Glutamatergic neuron (in vitro differentiated cells): ENCODE measurements around the gene CFAP97D2. TPM values are rescaled to one million over a fixed set of nuclear protein-coding genes. Genes with fewer than 3 reads are reported as not detected.
"Not testable (repeated sequence)": the region's sequence is repeated elsewhere in the genome, so short reads cannot be mapped to it uniquely, and the experiment has no call there.

Experiments used
- DNase-seq: peaks from one replicate; pipeline ENCODE4 v3.0.0; 2022
- H3K27ac Mint-ChIP-seq: one replicate; pipeline ENCODE4 v1.8.0; 2020; ENCODE audit warnings: mild to moderate bottlenecking, mixed read lengths, inconsistent platforms; ENCODE audit not compliant: unreplicated experiment
- H3K27me3 Mint-ChIP-seq: one replicate; pipeline ENCODE4 v1.8.0; 2020; ENCODE audit warnings: mild to moderate bottlenecking, moderate library complexity, mixed read lengths, inconsistent platforms; ENCODE audit not compliant: unreplicated experiment
- H3K36me3 Mint-ChIP-seq: one replicate; pipeline ENCODE4 v1.8.0; 2020; ENCODE audit warnings: mild to moderate bottlenecking, mixed read lengths, inconsistent platforms; ENCODE audit not compliant: unreplicated experiment
- H3K4me1 Mint-ChIP-seq: one replicate; pipeline ENCODE4 v1.8.0; 2020; ENCODE audit warnings: mild to moderate bottlenecking, low read depth, mixed read lengths, inconsistent platforms; ENCODE audit not compliant: unreplicated experiment
- H3K4me3 Mint-ChIP-seq: one replicate; pipeline ENCODE4 v1.8.0; 2020; ENCODE audit warnings: mild to moderate bottlenecking, mixed read lengths, inconsistent platforms; ENCODE audit not compliant: unreplicated experiment
- H3K9me3 Mint-ChIP-seq: one replicate; pipeline ENCODE4 v1.8.0; 2020; ENCODE audit warnings: mild to moderate bottlenecking, moderate library complexity, mixed read lengths, inconsistent platforms; ENCODE audit not compliant: unreplicated experiment
- total RNA-seq: library from RNA; stranded (reverse); fragmentation: NEBNext Ultra II Directional; extraction: Animal tissue kit (Norgen Biotek cat#: 25700); gene quantifications from one replicate; pipeline ENCODE4 v1.2.1, GENCODE V29; 2021; ENCODE audit not compliant: unreplicated experiment
- TF ChIP-seq, protein P1 (sequence below): fragments of 200-600 bp; sonication (generic); IDR thresholded peaks from one replicate; pipeline ENCODE4 v1.5.0; 2021; ENCODE audit not compliant: partially characterized antibody, unreplicated experiment

CFAP97D2 gene
- total RNA-seq, 1 donor from 2014 or later, result not detected

- TF ChIP-seq, protein P1, sequence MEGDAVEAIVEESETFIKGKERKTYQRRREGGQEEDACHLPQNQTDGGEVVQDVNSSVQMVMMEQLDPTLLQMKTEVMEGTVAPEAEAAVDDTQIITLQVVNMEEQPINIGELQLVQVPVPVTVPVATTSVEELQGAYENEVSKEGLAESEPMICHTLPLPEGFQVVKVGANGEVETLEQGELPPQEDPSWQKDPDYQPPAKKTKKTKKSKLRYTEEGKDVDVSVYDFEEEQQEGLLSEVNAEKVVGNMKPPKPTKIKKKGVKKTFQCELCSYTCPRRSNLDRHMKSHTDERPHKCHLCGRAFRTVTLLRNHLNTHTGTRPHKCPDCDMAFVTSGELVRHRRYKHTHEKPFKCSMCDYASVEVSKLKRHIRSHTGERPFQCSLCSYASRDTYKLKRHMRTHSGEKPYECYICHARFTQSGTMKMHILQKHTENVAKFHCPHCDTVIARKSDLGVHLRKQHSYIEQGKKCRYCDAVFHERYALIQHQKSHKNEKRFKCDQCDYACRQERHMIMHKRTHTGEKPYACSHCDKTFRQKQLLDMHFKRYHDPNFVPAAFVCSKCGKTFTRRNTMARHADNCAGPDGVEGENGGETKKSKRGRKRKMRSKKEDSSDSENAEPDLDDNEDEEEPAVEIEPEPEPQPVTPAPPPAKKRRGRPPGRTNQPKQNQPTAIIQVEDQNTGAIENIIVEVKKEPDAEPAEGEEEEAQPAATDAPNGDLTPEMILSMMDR, result no peak
- Mint-ChIP-seq H3K9me3 (peaks cover 20% of the 10 kb centered on the region), H3K4me3 (no peak overlapping the region), H3K27ac (no peak overlapping the region), H3K27me3 (peaks cover 14% of the 10 kb centered on the region), H3K36me3 (peaks cover 16% of the 10 kb centered on the region), H3K4me1 (peaks cover 6% of the 10 kb centered on the region)
- no peak for DNase-seq
These were observed 4.5 kb upstream of the CFAP97D2 start for GRCh38 chr13:114174529-114174961.

DNA sequence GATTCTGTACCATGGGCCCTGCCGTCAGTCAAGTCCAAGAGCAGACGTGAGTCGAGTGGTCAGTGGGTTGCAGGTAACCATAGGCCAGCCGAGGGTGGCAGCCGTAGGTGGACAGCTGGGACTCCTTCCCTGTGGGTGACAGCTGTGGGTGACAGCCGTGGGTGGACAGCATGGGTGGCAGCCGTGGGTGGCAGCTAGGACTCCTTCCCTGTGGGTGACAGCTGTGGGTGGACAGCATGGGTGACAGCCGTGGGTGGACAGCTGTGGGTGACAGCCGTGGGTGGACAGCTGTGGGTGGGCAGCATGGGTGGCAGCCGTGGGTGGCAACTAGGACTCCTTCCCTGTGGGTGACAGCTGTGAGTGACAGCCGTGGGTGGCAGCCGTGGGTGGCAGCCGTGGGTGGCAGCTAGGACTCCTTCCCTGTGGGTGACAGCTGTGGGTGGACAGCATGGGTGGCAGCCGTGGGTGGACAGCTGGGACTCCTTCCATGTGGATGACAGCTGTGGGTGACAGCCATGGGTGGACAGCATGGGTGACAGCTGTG is 2.6 kb upstream of the CFAP97D2 start:
- Mint-ChIP-seq H3K27me3 (peaks cover 16% of the 10 kb centered on the region), H3K9me3 (peaks cover 20% of the 10 kb centered on the region), H3K36me3 (peaks cover 16% of the 10 kb centered on the region), H3K4me1 (peaks cover 10% of the 10 kb centered on the region), H3K27ac (peak overlapping the region; percentile 22)
- not testable (repeated sequence) for DNase-seq, H3K4me3 Mint-ChIP-seq

DNA sequence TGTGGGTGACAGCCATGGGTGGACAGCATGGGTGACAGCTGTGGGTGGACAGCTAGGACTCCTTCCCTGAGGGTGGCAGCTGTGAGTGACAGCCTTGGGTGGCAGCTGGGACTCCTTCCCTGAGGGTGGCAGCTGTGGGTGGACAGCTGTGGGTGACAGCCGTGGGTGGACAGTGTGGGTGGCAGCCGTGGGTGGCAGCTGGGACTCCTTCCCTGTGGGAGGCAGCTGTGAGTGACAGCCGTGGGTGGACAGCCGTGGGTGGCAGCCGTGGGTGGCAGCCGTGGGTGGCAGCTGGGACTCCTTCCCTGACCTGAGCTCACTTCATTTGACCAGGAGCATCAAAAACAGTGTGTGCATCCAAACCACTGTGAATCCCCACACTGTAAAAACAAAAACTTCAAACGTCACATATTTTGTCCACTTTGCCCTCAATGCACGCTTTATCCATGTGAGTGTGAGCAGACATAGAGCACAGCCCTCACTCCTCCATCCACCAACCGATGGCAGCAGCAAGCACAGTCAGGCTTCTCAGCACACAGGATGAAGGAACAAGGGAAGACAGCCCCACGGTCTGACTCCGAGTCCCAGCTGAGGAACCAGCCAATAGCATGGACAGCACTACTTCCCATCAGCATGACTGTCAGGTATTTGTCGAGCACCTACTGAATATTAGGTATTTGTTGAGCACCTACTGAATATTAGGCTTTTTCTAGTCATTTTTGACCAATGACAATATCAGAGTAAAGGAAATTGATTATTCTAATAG is 1.6 kb upstream of the CFAP97D2 start:
- Mint-ChIP-seq H3K9me3 (peaks cover 20% of the 10 kb centered on the region), H3K4me1 (peaks cover 10% of the 10 kb centered on the region), H3K36me3 (peaks cover 16% of the 10 kb centered on the region), H3K27ac (peak overlapping the region; percentile 64), H3K4me3 (no peak overlapping the region), H3K27me3 (peaks cover 16% of the 10 kb centered on the region)
- TF ChIP-seq, protein P1, result no peak
- DNase-seq, result no peak

DNA sequence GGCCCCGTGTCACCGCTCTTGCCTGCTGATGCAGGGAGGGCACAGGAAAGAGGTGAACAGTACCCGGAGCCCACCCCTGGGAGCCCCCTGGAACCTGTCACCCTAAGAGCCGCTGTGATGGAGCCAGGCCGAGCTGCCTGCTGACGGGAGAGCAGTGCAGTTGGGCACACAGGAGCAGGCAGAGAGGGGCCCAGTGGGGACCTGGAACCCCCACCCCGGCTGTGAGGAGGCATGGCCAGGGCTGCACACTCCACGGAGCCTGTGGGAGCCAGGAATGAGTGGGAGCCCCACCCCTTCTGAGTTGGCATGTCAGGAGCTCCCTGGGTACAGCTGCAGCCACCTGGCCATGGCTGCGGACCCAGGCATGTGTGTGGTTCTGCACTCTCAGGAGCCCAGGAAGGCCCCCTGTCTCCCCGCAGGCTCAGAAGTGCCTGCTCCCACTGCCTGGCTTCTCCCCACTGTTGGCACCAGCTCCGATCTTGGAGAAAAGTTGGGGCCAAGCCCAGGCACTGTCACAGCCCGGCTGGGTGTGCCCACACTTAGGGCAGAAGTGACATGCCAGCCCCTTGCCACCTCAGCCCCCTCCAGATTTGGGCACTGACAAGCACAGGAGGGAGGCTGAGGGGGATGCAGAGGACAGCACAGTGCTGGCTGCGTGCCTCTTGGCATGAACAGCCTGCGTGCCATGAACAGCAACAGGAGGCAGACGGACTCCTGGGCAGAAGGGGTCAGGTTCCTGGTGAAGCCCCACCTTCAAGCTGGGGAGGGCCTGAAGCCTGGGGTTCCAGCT is 6.3 kb downstream of the CFAP97D2 start:
- no peak overlapping the region for H3K4me3 Mint-ChIP-seq
- no peak for DNase-seq
- H3K27me3 Mint-ChIP-seq, result peaks cover 5% of the 10 kb centered on the region
- H3K4me1 Mint-ChIP-seq, result peaks cover 4% of the 10 kb centered on the region
- H3K9me3 Mint-ChIP-seq, result peaks cover 2% of the 10 kb centered on the region
- H3K36me3 Mint-ChIP-seq, result peaks cover 5% of the 10 kb centered on the region
- TF ChIP-seq, protein P1, result no peak
- H3K27ac Mint-ChIP-seq, result no peak overlapping the region

DNA sequence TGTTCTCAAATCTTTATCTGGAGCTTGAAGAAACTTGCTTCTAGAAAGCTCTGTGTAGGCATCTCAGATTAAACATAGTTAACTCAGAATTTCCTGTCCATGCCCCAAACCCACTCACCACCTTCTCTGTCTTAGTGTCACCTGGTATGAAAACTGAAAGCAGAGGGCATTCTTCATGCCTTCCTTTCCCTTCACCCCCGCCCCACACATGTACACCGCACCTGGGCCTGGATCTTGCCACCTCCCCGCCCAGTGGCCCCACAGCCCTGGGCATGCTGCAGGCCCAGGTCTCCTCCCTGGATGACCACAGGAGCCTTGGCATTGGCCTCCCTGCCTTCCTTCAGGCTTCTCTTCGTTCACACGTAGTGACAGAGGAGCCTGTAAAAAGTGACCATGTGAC is 15.8 kb downstream of the CFAP97D2 start:
- TF ChIP-seq, protein P1, result no peak
- H3K4me1 Mint-ChIP-seq, result peaks cover 3% of the 10 kb centered on the region
- peaks cover 5% of the 10 kb centered on the region for H3K9me3 Mint-ChIP-seq
- DNase-seq, result no peak
- H3K36me3 Mint-ChIP-seq, result peaks cover 5% of the 10 kb centered on the region
- no peak overlapping the region for H3K27ac Mint-ChIP-seq
- no peaks in the 10 kb centered on the region for H3K27me3 Mint-ChIP-seq
- no peak overlapping the region for H3K4me3 Mint-ChIP-seq
